Measurements from ENCODE around the gene C3orf33. TPM values are rescaled to one million over a fixed set of nuclear protein-coding genes. Genes with fewer than 3 reads are reported as not detected.

C3orf33 gene
- 1.3 and 1.8 TPM in 2 replicates for total RNA-seq

GRCh38 chr3:155805802-155806618, at the start of gene C3orf33:
TSS of gene C3orf33 (minus strand) at chr3:155806278. CDS start at chr3:155806252, 26 bp downstream.

GRCh38 chr3:155854141-155854940, 48.3 kb upstream of the C3orf33 start, which contains the start of gene SLC33A1:
TSS of gene SLC33A1 (minus strand) at chr3:155854427. CDS start at chr3:155853997, 430 bp downstream.

GRCh38 chr3:155744626-155745324, 61.3 kb downstream of the C3orf33 start, which contains the start of gene PLCH1:
TSS of gene PLCH1 (minus strand) at chr3:155745071. CDS start at chr3:155704224, 40,847 bp downstream.

Other genes starting within 250 kb of the C3orf33 start
- not detected in 2 replicates for gene PLCH1, start 61.2 kb downstream of the C3orf33 start, total RNA-seq
- gene SLC33A1, start 48.1 kb upstream of the C3orf33 start, total RNA-seq: 36.1 and 37.4 TPM in 2 replicates
- gene GMPS, start 64.4 kb upstream of the C3orf33 start, total RNA-seq: 36.1 and 50.7 TPM in 2 replicates